ENCODE results near the gene PRR5L.

The PRR5L gene

DNA sequence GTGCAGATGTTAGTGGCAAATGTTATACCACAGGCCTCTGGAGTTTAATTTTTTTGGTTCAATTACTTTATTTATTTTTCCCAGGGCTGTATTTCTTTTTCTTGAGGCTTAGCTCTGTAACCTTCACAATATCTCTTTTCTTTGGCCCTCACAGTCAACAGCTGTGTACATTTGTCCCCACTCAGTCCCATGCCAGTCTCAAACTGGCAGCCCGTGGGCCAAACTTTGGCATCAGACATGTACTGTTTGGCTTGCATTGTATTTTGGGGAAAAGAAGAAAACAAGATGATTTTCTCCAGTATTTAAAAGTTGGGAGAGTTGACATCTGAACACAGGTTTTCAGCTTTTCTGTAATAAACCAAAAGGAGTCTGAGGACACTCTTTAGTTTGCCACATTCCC is 87.1 kb downstream of the PRR5L start:
- H3K27ac ChIP-seq, result no peak overlapping the region
- no peaks in the 10 kb centered on the region for H3K27me3 ChIP-seq (replicated peaks)
- TF ChIP-seq, protein P1, sequence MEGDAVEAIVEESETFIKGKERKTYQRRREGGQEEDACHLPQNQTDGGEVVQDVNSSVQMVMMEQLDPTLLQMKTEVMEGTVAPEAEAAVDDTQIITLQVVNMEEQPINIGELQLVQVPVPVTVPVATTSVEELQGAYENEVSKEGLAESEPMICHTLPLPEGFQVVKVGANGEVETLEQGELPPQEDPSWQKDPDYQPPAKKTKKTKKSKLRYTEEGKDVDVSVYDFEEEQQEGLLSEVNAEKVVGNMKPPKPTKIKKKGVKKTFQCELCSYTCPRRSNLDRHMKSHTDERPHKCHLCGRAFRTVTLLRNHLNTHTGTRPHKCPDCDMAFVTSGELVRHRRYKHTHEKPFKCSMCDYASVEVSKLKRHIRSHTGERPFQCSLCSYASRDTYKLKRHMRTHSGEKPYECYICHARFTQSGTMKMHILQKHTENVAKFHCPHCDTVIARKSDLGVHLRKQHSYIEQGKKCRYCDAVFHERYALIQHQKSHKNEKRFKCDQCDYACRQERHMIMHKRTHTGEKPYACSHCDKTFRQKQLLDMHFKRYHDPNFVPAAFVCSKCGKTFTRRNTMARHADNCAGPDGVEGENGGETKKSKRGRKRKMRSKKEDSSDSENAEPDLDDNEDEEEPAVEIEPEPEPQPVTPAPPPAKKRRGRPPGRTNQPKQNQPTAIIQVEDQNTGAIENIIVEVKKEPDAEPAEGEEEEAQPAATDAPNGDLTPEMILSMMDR (IDR thresholded peaks at IDR 0.05; ENCODE audit: low read depth, low read length, missing control alignments), result no peak
- in situ Hi-C loops (cut with HindIII; ENCODE audit: low pct_ligation_motif_present, low sequenced_read_pairs), result no loop called here
- no peak overlapping the region for H3K4me3 ChIP-seq (ENCODE audit: low read depth, low read length)
- DNase-seq, result no peak
- peaks cover 3% of the 10 kb centered on the region for H3K36me3 ChIP-seq (replicated peaks)

GRCh38 chr11:36385121-36385970 is 89.3 kb downstream of the PRR5L start:
- no peaks in the 10 kb centered on the region for H3K27me3 ChIP-seq (replicated peaks)
- H3K36me3 ChIP-seq (replicated peaks), result no peaks in the 10 kb centered on the region
- in situ Hi-C loops (cut with HindIII; ENCODE audit: low pct_ligation_motif_present, low sequenced_read_pairs), result no loop called here
- no peak overlapping the region for H3K27ac ChIP-seq
- H3K4me3 ChIP-seq (ENCODE audit: low read depth, low read length), result no peak overlapping the region
- TF ChIP-seq, protein P1 (IDR thresholded peaks at IDR 0.05; ENCODE audit: low read depth, low read length, missing control alignments), result no peak
- DNase-seq, result no peak

GRCh38 chr11:36386411-36386810 is 90.3 kb downstream of the PRR5L start:
- no peaks in the 10 kb centered on the region for H3K36me3 ChIP-seq (replicated peaks)
- DNase-seq, result no peak
- in situ Hi-C loops (cut with HindIII; ENCODE audit: low pct_ligation_motif_present, low sequenced_read_pairs), result no loop called here
- H3K27me3 ChIP-seq (replicated peaks), result no peaks in the 10 kb centered on the region
- H3K4me3 ChIP-seq (ENCODE audit: low read depth, low read length), result no peak overlapping the region
- H3K27ac ChIP-seq, result no peak overlapping the region
- TF ChIP-seq, protein P1 (IDR thresholded peaks at IDR 0.05; ENCODE audit: low read depth, low read length, missing control alignments), result no peak

GRCh38 chr11:36388071-36388470 is 92.0 kb downstream of the PRR5L start:
- Histone ChIP-seq H3K4me3 (ENCODE audit: low read depth, low read length) (no peak overlapping the region), H3K27me3 (replicated peaks) (no peaks in the 10 kb centered on the region), H3K36me3 (replicated peaks) (no peaks in the 10 kb centered on the region), H3K27ac (no peak overlapping the region)
- TF ChIP-seq, protein P1 (IDR thresholded peaks at IDR 0.05; ENCODE audit: low read depth, low read length, missing control alignments), result no peak
- DNase-seq, result no peak
- in situ Hi-C loops (cut with HindIII; ENCODE audit: low pct_ligation_motif_present, low sequenced_read_pairs), result no loop called here

DNA sequence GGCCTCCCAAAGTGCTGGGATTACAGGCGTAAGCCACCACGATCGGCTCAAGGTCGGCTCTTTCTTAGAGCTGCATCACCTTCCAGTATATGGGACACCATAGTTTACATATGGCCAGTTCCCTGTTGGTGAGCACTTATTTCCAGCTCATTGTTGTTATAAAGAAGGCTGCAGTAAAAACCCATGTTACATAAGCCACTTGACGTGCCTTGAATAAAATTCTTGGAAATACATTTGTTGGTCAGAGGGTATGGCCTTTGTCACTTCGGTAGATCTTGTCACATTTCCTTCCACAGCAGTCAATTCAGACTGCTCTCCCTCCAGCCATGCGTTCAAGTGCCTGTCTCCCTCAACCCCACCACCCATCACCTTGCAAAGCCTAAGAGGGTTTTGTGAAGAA is 92.9 kb downstream of the PRR5L start:
- TF ChIP-seq, protein P1 (IDR thresholded peaks at IDR 0.05; ENCODE audit: low read depth, low read length, missing control alignments), result no peak
- no peak for DNase-seq
- Histone ChIP-seq H3K27ac (no peak overlapping the region), H3K27me3 (replicated peaks) (no peaks in the 10 kb centered on the region), H3K4me3 (ENCODE audit: low read depth, low read length) (no peak overlapping the region), H3K36me3 (replicated peaks) (no peaks in the 10 kb centered on the region)
- in situ Hi-C loops (cut with HindIII; ENCODE audit: low pct_ligation_motif_present, low sequenced_read_pairs), result no loop called here

DNA sequence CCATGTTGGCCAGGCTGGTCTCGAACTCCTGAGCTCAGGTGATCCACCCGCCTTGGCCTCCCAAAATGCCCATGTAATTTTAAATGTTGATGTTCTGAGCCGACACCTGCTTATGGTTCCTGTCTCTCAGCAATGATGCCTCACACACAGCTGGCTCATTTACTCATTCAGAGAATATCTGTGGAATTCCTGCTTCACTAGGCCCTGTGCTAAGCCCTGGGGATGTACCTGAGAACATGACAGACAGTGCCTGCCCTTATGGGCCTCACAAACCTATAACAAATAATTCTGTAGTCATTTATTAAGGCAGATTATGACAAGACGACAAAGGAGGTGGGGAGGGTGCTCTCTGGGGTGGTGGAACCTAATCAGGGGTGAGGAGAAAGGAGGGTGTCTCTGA is 93.7 kb downstream of the PRR5L start:
- no peaks in the 10 kb centered on the region for H3K27me3 ChIP-seq (replicated peaks)
- no peak overlapping the region for H3K4me3 ChIP-seq (ENCODE audit: low read depth, low read length)
- TF ChIP-seq, protein P1 (IDR thresholded peaks at IDR 0.05; ENCODE audit: low read depth, low read length, missing control alignments), result no peak
- H3K27ac ChIP-seq, result no peak overlapping the region
- DNase-seq, result no peak
- in situ Hi-C loops (cut with HindIII; ENCODE audit: low pct_ligation_motif_present, low sequenced_read_pairs), result no loop called here
- H3K36me3 ChIP-seq (replicated peaks), result no peaks in the 10 kb centered on the region

Data from brain microvascular endothelial cell (primary cell).